ENCODE measurements around the gene PLB1. TPM values are rescaled to one million over a fixed set of nuclear protein-coding genes. Genes with fewer than 3 reads are reported as not detected.
A peak's percentile ranks its signal among the peaks of the same experiment; 100 is the strongest.

The PLB1 gene
- 0.83 and 0.86 TPM in 2 replicates for total RNA-seq (2014; rRNA removed; shearing (Covaris generic))

GRCh38 chr2:28495551-28496250 lies at the start of gene PLB1:
Gene PLB1, plus strand, starts transcription at chr2:28496060. Its CDS starts 55 bp downstream, at chr2:28496115.
- no peak for DNase-seq (ENCODE audit: low read depth)

GRCh38 chr2:28446531-28446930 lies 49.3 kb upstream of the PLB1 start:
- DNase-seq (ENCODE audit: low read depth): no peak

- no peak for DNase-seq (ENCODE audit: low read depth)
Measured at GRCh38 chr2:28447086-28447485, 48.8 kb upstream of the PLB1 start.

GRCh38 chr2:28447943-28448792 lies 47.7 kb upstream of the PLB1 start:
- peak; percentile 39 for DNase-seq (ENCODE audit: low read depth)

- DNase-seq (ENCODE audit: low read depth): no peak
Measured at GRCh38 chr2:28448793-28449100, 47.1 kb upstream of the PLB1 start.

GRCh38 chr2:28449126-28449487 lies 46.8 kb upstream of the PLB1 start:
- DNase-seq (ENCODE audit: low read depth): no peak

GRCh38 chr2:28449488-28450395 lies 46.1 kb upstream of the PLB1 start:
- DNase-seq (ENCODE audit: low read depth): peak; percentile 84

GRCh38 chr2:28450901-28451565 lies 44.8 kb upstream of the PLB1 start:
- DNase-seq (ENCODE audit: low read depth): no peak

GRCh38 chr2:28451793-28452533 lies 43.9 kb upstream of the PLB1 start:
- DNase-seq (ENCODE audit: low read depth): no peak

- peak; percentile 80 for DNase-seq (ENCODE audit: low read depth)
Measured at GRCh38 chr2:28452534-28453081, 43.3 kb upstream of the PLB1 start.

GRCh38 chr2:28453396-28453795 lies 42.5 kb upstream of the PLB1 start:
- no peak for DNase-seq (ENCODE audit: low read depth)

- DNase-seq (ENCODE audit: low read depth): no peak
Measured at GRCh38 chr2:28454016-28454930, 41.6 kb upstream of the PLB1 start.

GRCh38 chr2:28457237-28457636 lies 38.6 kb upstream of the PLB1 start:
- DNase-seq (ENCODE audit: low read depth): no peak

- no peak for DNase-seq (ENCODE audit: low read depth)
Measured at GRCh38 chr2:28461056-28461455, 34.8 kb upstream of the PLB1 start.

GRCh38 chr2:28462122-28462521 lies 33.7 kb upstream of the PLB1 start:
- no peak for DNase-seq (ENCODE audit: low read depth)

GRCh38 chr2:28463211-28463816 lies 32.5 kb upstream of the PLB1 start:
- no peak for DNase-seq (ENCODE audit: low read depth)

- DNase-seq (ENCODE audit: low read depth): no peak
Measured at GRCh38 chr2:28463893-28464292, 32.0 kb upstream of the PLB1 start.

GRCh38 chr2:28465148-28465885 lies 30.5 kb upstream of the PLB1 start:
- no peak for DNase-seq (ENCODE audit: low read depth)

All from Daoy (cell line).